Activated CD8-positive, alpha-beta memory T cell treated with anti-CD3 and anti-CD28 coated beads, Interleukin-2, amount 50 U/mL, for 1 hour (primary cell): ENCODE results near the gene CD40LG.

Source experiments
- DNase-seq: peaks from one replicate; pipeline ENCODE4 v3.0.0-alpha.2; 2020; ENCODE audit errors: extremely low read depth

The CD40LG gene

GRCh38 chrX:136647677-136648360 lies at the start of gene CD40LG:
Gene CD40LG, plus strand, starts transcription at chrX:136648158. Its CDS starts 91 bp downstream, at chrX:136648249.
- DNase-seq, result no peak

- DNase-seq, result no peak
Observed at GRCh38 chrX:136598631-136599030, 49.3 kb upstream of the CD40LG start.

- no peak for DNase-seq
Observed at GRCh38 chrX:136600059-136600458, 47.9 kb upstream of the CD40LG start.

GRCh38 chrX:136607236-136607635 lies 40.7 kb upstream of the CD40LG start:
- no peak for DNase-seq

- no peak for DNase-seq
Observed at GRCh38 chrX:136608295-136608933, 39.5 kb upstream of the CD40LG start.

- no peak for DNase-seq
Observed at GRCh38 chrX:136616987-136617685, 30.8 kb upstream of the CD40LG start.

- no peak for DNase-seq
Observed at GRCh38 chrX:136619899-136620505, 28.0 kb upstream of the CD40LG start.

- no peak for DNase-seq
Observed at GRCh38 chrX:136620780-136621179, 27.2 kb upstream of the CD40LG start.

- DNase-seq, result no peak
Observed at GRCh38 chrX:136622568-136622967, 25.4 kb upstream of the CD40LG start.

GRCh38 chrX:136623396-136623795 lies 24.6 kb upstream of the CD40LG start:
- no peak for DNase-seq

- no peak for DNase-seq
Observed at GRCh38 chrX:136625246-136625645, 22.7 kb upstream of the CD40LG start.

GRCh38 chrX:136626237-136626636 lies 21.7 kb upstream of the CD40LG start:
- DNase-seq, result no peak

- DNase-seq, result no peak
Observed at GRCh38 chrX:136626891-136627290, 21.1 kb upstream of the CD40LG start.

GRCh38 chrX:136627409-136627808 lies 20.5 kb upstream of the CD40LG start:
- no peak for DNase-seq

GRCh38 chrX:136629084-136629750 lies 18.7 kb upstream of the CD40LG start:
- no peak for DNase-seq

GRCh38 chrX:136630881-136631280 lies 17.1 kb upstream of the CD40LG start:
- no peak for DNase-seq

- DNase-seq, result no peak
Observed at GRCh38 chrX:136635235-136635634, 12.7 kb upstream of the CD40LG start.

GRCh38 chrX:136636121-136636520 lies 11.8 kb upstream of the CD40LG start:
- DNase-seq, result no peak

GRCh38 chrX:136639506-136640176 lies 8.3 kb upstream of the CD40LG start:
- DNase-seq, result no peak

GRCh38 chrX:136643243-136643642 lies 4.7 kb upstream of the CD40LG start:
- no peak for DNase-seq

GRCh38 chrX:136646602-136647239 lies 1.2 kb upstream of the CD40LG start:
- no peak for DNase-seq
